ENCODE data around the gene RAB30.

The RAB30 gene

GRCh38 chr11:82932564-82932963 is 139.1 kb downstream of the RAB30 start:
- Histone ChIP-seq H3K27me3 (ENCODE audit: control insufficient read depth, insufficient read depth, low read length) (no peaks in the 10 kb centered on the region), H3K27ac (ENCODE audit: low read depth, low read length) (no peak overlapping the region)

GRCh38 chr11:82930734-82931133 is 141.0 kb downstream of the RAB30 start:
- Histone ChIP-seq H3K27me3 (ENCODE audit: control insufficient read depth, insufficient read depth, low read length) (no peaks in the 10 kb centered on the region), H3K27ac (ENCODE audit: low read depth, low read length) (no peak overlapping the region), H3K4me1 (ENCODE audit: control insufficient read depth, insufficient read depth, low read length) (no peaks in the 10 kb centered on the region), H3K36me3 (ENCODE audit: control insufficient read depth, insufficient read depth, low read length) (no peaks in the 10 kb centered on the region), H3K4me3 (ENCODE audit: low read length) (no peak overlapping the region), H3K9ac (ENCODE audit: low read length) (no peak overlapping the region)

More at GRCh38 chr11:82932564-82932963, 139.1 kb downstream of the RAB30 start:
- Histone ChIP-seq H3K4me1 (ENCODE audit: control insufficient read depth, insufficient read depth, low read length) (no peaks in the 10 kb centered on the region), H3K4me3 (ENCODE audit: low read length) (no peak overlapping the region), H3K36me3 (ENCODE audit: control insufficient read depth, insufficient read depth, low read length) (no peaks in the 10 kb centered on the region), H3K9ac (ENCODE audit: low read length) (no peak overlapping the region)

DNA sequence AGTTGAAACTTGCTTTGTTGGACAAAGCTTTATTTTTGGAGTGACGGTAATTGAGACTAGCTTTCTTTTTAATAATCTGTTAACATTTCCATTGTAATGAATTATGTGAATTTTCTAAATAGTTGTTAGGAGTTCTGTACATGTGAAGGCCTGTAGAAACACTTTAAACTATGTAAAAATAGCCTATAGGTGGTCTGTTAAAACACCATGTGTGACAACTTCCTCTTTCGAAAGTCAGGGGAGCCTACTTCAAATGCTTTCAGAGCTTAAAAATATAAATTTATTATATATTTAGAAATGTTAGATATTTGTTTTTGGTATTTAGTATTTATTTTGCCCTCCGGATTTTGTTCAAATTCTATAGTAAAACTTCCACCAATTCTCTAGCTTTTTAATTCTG is 141.5 kb downstream of the RAB30 start:
- Histone ChIP-seq H3K4me3 (ENCODE audit: low read length) (no peak overlapping the region), H3K9ac (ENCODE audit: low read length) (no peak overlapping the region), H3K27me3 (ENCODE audit: control insufficient read depth, insufficient read depth, low read length) (no peaks in the 10 kb centered on the region), H3K36me3 (ENCODE audit: control insufficient read depth, insufficient read depth, low read length) (no peaks in the 10 kb centered on the region), H3K27ac (ENCODE audit: low read depth, low read length) (no peak overlapping the region), H3K4me1 (ENCODE audit: control insufficient read depth, insufficient read depth, low read length) (no peaks in the 10 kb centered on the region)

DNA sequence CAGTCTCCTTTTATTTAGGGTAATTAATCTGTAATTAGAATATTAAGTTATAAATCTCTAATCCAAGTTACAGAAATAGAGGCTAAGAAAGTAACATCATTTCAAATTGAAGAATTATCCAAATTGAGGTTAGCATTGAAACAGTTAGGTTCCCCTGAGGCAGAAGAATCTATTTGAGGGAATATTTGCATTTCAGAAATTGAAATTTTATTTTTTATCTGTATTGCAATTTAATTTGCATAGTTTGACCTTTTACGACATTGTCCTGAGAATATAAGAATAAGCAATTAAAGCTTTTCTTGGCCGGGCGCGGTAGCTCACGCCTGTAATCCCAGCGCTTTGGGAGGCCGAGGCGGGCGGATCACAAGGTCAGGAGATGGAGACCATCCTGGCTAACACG is 142.6 kb downstream of the RAB30 start:
- Histone ChIP-seq H3K4me1 (ENCODE audit: control insufficient read depth, insufficient read depth, low read length) (no peaks in the 10 kb centered on the region), H3K27ac (ENCODE audit: low read depth, low read length) (no peak overlapping the region), H3K4me3 (ENCODE audit: low read length) (no peak overlapping the region), H3K36me3 (ENCODE audit: control insufficient read depth, insufficient read depth, low read length) (no peaks in the 10 kb centered on the region), H3K27me3 (ENCODE audit: control insufficient read depth, insufficient read depth, low read length) (no peaks in the 10 kb centered on the region), H3K9ac (ENCODE audit: low read length) (no peak overlapping the region)

- Histone ChIP-seq H3K9ac (ENCODE audit: low read length) (no peak overlapping the region), H3K27ac (ENCODE audit: low read depth, low read length) (no peak overlapping the region), H3K4me1 (ENCODE audit: control insufficient read depth, insufficient read depth, low read length) (no peaks in the 10 kb centered on the region), H3K27me3 (ENCODE audit: control insufficient read depth, insufficient read depth, low read length) (no peaks in the 10 kb centered on the region), H3K36me3 (ENCODE audit: control insufficient read depth, insufficient read depth, low read length) (no peaks in the 10 kb centered on the region), H3K4me3 (ENCODE audit: low read length) (no peak overlapping the region)
Measured at GRCh38 chr11:82927264-82927880, 144.3 kb downstream of the RAB30 start.

DNA sequence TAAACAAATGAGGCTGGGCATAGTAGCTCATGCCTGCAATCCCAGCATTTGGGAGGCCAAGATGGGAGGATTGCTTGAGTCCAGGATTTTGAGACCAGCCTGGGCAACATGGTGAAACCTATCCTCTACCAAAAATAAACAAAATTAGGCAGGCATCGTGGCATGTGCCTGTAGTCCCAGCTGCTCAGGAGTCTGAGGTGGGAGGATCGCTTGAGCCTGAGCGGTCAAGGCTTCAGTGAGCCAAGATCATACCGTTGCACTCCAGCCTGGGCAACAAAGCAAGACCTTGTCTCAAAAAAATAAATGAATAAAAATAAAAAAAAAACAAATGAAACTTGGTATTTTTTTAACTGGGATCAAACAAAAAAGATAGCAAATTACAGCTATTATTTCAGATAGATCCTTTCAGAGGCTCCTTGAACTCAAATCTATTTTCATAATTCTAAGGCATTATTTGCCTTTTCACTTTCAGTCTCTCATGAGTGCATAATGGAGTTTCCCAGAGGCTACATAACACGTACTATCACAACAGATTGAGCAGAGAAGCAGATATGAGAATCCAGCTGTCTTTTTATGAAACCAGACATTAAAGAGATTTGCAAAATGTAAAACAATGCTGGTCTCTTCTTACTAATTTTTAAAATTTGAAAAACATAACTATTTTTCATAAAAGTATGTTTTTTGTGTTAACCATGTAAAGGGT is 147.0 kb downstream of the RAB30 start:
- no peak overlapping the region for H3K9ac ChIP-seq (ENCODE audit: low read length)
- H3K27ac ChIP-seq (ENCODE audit: low read depth, low read length): no peak overlapping the region
- no peak overlapping the region for H3K4me3 ChIP-seq (ENCODE audit: low read length)
- no peaks in the 10 kb centered on the region for H3K27me3 ChIP-seq (ENCODE audit: control insufficient read depth, insufficient read depth, low read length)
- no peaks in the 10 kb centered on the region for H3K4me1 ChIP-seq (ENCODE audit: control insufficient read depth, insufficient read depth, low read length)
- H3K36me3 ChIP-seq (ENCODE audit: control insufficient read depth, insufficient read depth, low read length): no peaks in the 10 kb centered on the region
